Dendritic cell treated with granulocyte-macrophage colony-stimulating factor and Interleukin-4, amounts not matched to agents 40 ng/mL and 50 ng/mL, for 4 days (primary cell): Measurements from ENCODE around the gene IRF6.
"Not testable (repeated sequence)": the region's sequence is repeated elsewhere in the genome, so short reads cannot be mapped to it uniquely, and the experiment has no call there.

ENCODE experiments used
- H3K27ac Mint-ChIP-seq: one replicate; pipeline ENCODE4 v1.8.0; 2022; ENCODE audit warnings: mild to moderate bottlenecking, mixed read lengths
- H3K27me3 Mint-ChIP-seq: one replicate; pipeline ENCODE4 v1.8.0; 2022; ENCODE audit warnings: mild to moderate bottlenecking, mixed read lengths
- H3K36me3 Mint-ChIP-seq: one replicate; pipeline ENCODE4 v1.8.0; 2022; ENCODE audit warnings: low read depth, mixed read lengths
- H3K4me1 Mint-ChIP-seq: one replicate; pipeline ENCODE4 v1.8.0; 2022; ENCODE audit warnings: low read depth, mixed read lengths
- H3K4me3 Mint-ChIP-seq: one replicate; pipeline ENCODE4 v1.8.0; 2022; ENCODE audit warnings: mild to moderate bottlenecking, moderate library complexity, mixed read lengths
- H3K9me3 Mint-ChIP-seq: one replicate; pipeline ENCODE4 v1.8.0; 2022; ENCODE audit warnings: mixed read lengths
- intact Hi-C: fragments of 100-400 bp; cut with micrococcal nuclease; formaldehyde crosslinking; loops from one replicate; pipeline ENCODE4 v1.15.0; 2022

The IRF6 gene

DNA sequence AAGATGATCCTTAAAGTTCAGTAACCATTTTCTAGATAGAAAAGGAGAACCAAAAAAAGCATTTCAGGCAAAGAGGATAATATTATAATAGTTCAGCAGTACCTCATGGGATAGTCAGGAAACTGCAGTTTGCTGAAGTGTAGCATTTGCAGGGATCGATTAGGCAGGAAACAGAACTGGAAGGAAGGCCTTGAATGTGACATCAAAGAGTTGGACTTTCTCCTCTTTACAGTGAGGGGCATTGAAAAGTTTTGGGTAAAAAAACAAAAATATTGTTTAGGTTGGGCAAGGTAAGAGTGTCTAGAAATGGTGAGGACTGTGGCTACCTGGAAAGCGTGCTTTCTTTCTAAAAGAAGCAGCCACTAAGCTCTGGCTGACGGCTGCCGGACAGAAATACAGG is 8.0 kb upstream of the IRF6 start:
- no peak overlapping the region for H3K4me3 Mint-ChIP-seq
- H3K36me3 Mint-ChIP-seq, result no peaks in the 10 kb centered on the region
- H3K27me3 Mint-ChIP-seq, result peaks cover 6% of the 10 kb centered on the region
- H3K4me1 Mint-ChIP-seq, result peaks cover 5% of the 10 kb centered on the region
- H3K27ac Mint-ChIP-seq, result no peak overlapping the region
- H3K9me3 Mint-ChIP-seq, result no peaks in the 10 kb centered on the region
- intact Hi-C loops, result no loop called here

DNA sequence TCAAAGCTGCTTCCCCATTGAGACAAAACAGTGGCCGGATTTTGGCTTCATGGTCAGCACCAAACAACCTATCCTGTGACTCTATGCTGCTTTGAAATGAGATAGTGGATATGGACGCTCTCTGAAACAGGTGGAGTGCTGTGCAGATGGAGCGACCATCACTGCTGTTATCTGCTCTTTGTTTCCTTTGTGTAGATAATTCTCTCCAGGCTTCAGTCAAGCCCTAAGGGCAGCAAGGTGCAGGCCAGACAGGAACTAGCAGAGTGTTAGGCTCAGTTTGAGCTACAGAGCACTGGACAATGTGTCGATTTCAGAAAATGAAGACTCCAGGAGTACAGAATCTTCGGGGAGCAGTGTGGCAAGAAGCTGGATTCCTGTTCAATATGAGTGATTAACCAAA is 4.8 kb upstream of the IRF6 start:
- no peak overlapping the region for H3K27ac Mint-ChIP-seq
- no peaks in the 10 kb centered on the region for H3K9me3 Mint-ChIP-seq
- no peaks in the 10 kb centered on the region for H3K36me3 Mint-ChIP-seq
- peaks cover 20% of the 10 kb centered on the region for H3K4me1 Mint-ChIP-seq
- H3K4me3 Mint-ChIP-seq, result no peak overlapping the region
- H3K27me3 Mint-ChIP-seq, result peaks cover 5% of the 10 kb centered on the region
- intact Hi-C loops, result no loop called here

- Mint-ChIP-seq H3K36me3 (no peaks in the 10 kb centered on the region), H3K27ac (no peak overlapping the region), H3K4me3 (no peak overlapping the region), H3K9me3 (no peaks in the 10 kb centered on the region), H3K4me1 (peaks cover 21% of the 10 kb centered on the region), H3K27me3 (peaks cover 16% of the 10 kb centered on the region)
- intact Hi-C loops, result no loop called here
These were observed 3.7 kb upstream of the IRF6 start for GRCh38 chr1:209809611-209810010.

- H3K4me1 Mint-ChIP-seq, result peaks cover 21% of the 10 kb centered on the region
- intact Hi-C loops, result no loop called here
- H3K4me3 Mint-ChIP-seq, result no peak overlapping the region
- H3K9me3 Mint-ChIP-seq, result no peaks in the 10 kb centered on the region
- H3K27ac Mint-ChIP-seq, result no peak overlapping the region
- no peaks in the 10 kb centered on the region for H3K36me3 Mint-ChIP-seq
- H3K27me3 Mint-ChIP-seq, result peaks cover 23% of the 10 kb centered on the region
These were observed 2.2 kb upstream of the IRF6 start for GRCh38 chr1:209808059-209808581.

- peaks cover 27% of the 10 kb centered on the region for H3K27me3 Mint-ChIP-seq
- H3K27ac Mint-ChIP-seq, result no peak overlapping the region
- intact Hi-C loops, result no loop called here
- H3K4me1 Mint-ChIP-seq, result peaks cover 21% of the 10 kb centered on the region
- H3K36me3 Mint-ChIP-seq, result no peaks in the 10 kb centered on the region
- no peaks in the 10 kb centered on the region for H3K9me3 Mint-ChIP-seq
- no peak overlapping the region for H3K4me3 Mint-ChIP-seq
These were observed 1.6 kb upstream of the IRF6 start for GRCh38 chr1:209807509-209807908.

DNA sequence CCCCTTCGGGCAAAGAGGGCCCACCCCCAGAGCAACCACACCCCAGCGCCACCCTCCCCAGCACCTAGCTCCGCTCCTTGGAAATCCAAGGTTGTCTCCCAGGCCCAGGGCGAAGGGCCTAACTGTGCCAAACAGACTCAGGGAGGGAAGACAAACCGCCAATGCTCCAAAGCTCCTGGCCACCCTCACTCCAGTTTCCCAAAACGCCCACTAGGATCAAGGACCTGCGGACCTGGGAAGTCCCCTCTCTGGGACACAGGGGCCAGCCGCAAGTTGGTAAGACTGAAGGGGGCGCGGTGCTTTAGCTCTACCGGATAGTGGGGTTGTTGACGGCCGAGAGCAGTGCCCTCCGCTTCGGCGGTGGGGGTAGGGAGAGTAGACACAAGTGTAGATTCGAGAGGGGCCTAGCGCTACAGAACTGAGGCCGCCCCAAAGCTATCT is 581 bp downstream of the IRF6 start:
- Mint-ChIP-seq H3K27ac (peak overlapping the region; percentile 72), H3K9me3 (no peaks in the 10 kb centered on the region), H3K36me3 (no peaks in the 10 kb centered on the region), H3K4me1 (peaks cover 21% of the 10 kb centered on the region), H3K4me3 (no peak overlapping the region), H3K27me3 (peaks cover 41% of the 10 kb centered on the region)
- intact Hi-C loops, result no loop called here

GRCh38 chr1:209803568-209803967 is 2.4 kb downstream of the IRF6 start:
- no peaks in the 10 kb centered on the region for H3K36me3 Mint-ChIP-seq
- H3K4me1 Mint-ChIP-seq, result peaks cover 21% of the 10 kb centered on the region
- no peaks in the 10 kb centered on the region for H3K9me3 Mint-ChIP-seq
- intact Hi-C loops, result no loop called here
- no peak overlapping the region for H3K27ac Mint-ChIP-seq
- peaks cover 39% of the 10 kb centered on the region for H3K27me3 Mint-ChIP-seq
- H3K4me3 Mint-ChIP-seq, result no peak overlapping the region

- peaks cover 23% of the 10 kb centered on the region for H3K4me1 Mint-ChIP-seq
- intact Hi-C loops, result no loop called here
- no peak overlapping the region for H3K4me3 Mint-ChIP-seq
- no peaks in the 10 kb centered on the region for H3K36me3 Mint-ChIP-seq
- no peak overlapping the region for H3K27ac Mint-ChIP-seq
- H3K9me3 Mint-ChIP-seq, result no peaks in the 10 kb centered on the region
- H3K27me3 Mint-ChIP-seq, result peaks cover 43% of the 10 kb centered on the region
These were observed 3.2 kb downstream of the IRF6 start for GRCh38 chr1:209802780-209803152.

- Mint-ChIP-seq H3K27ac (no peak overlapping the region), H3K27me3 (peaks cover 43% of the 10 kb centered on the region), H3K36me3 (no peaks in the 10 kb centered on the region), H3K9me3 (no peaks in the 10 kb centered on the region), H3K4me1 (peaks cover 26% of the 10 kb centered on the region), H3K4me3 (no peak overlapping the region)
- intact Hi-C loops, result no loop called here
These were observed 3.7 kb downstream of the IRF6 start for GRCh38 chr1:209802117-209802779.

GRCh38 chr1:209800984-209801834 is 4.7 kb downstream of the IRF6 start:
- H3K36me3 Mint-ChIP-seq, result no peaks in the 10 kb centered on the region
- no peaks in the 10 kb centered on the region for H3K9me3 Mint-ChIP-seq
- intact Hi-C loops, result no loop called here
- peaks cover 44% of the 10 kb centered on the region for H3K27me3 Mint-ChIP-seq
- no peak overlapping the region for H3K27ac Mint-ChIP-seq
- peaks cover 20% of the 10 kb centered on the region for H3K4me1 Mint-ChIP-seq
- no peak overlapping the region for H3K4me3 Mint-ChIP-seq

GRCh38 chr1:209797978-209798639 is 7.8 kb downstream of the IRF6 start:
- Mint-ChIP-seq H3K4me3 (no peak overlapping the region), H3K27me3 (peaks cover 36% of the 10 kb centered on the region), H3K36me3 (no peaks in the 10 kb centered on the region), H3K9me3 (no peaks in the 10 kb centered on the region), H3K4me1 (peaks cover 10% of the 10 kb centered on the region), H3K27ac (peak overlapping the region; percentile 1)
- intact Hi-C loops, result no loop called here

- intact Hi-C loops, H3K27ac Mint-ChIP-seq, H3K36me3 Mint-ChIP-seq, H3K9me3 Mint-ChIP-seq, H3K4me3 Mint-ChIP-seq: not testable (repeated sequence)
- H3K27me3 Mint-ChIP-seq, result peaks cover 47% of the 10 kb centered on the region
- peaks cover 10% of the 10 kb centered on the region for H3K4me1 Mint-ChIP-seq
These were observed 12.2 kb downstream of the IRF6 start for GRCh38 chr1:209793711-209794110.

GRCh38 chr1:209791920-209792319 is 14.0 kb downstream of the IRF6 start:
- Mint-ChIP-seq H3K9me3 (no peaks in the 10 kb centered on the region), H3K27ac (no peak overlapping the region), H3K4me3 (no peak overlapping the region), H3K36me3 (no peaks in the 10 kb centered on the region), H3K27me3 (peaks cover 52% of the 10 kb centered on the region), H3K4me1 (no peaks in the 10 kb centered on the region)
- intact Hi-C loops, result no loop called here
